PC-9 (cell line): ENCODE results near the gene NR5A1. TPM values are rescaled to one million over a fixed set of nuclear protein-coding genes. Genes with fewer than 3 reads are reported as not detected.

ENCODE experiments used
- BruUV-seq: library from RNA; stranded (reverse); fragments of 400-500 nt; replicated peaks from 2 replicates; lab custom pipeline; 2021; lab: Mats Ljungman, UMichigan
- CTCF ChIA-PET: fragments of 300-600 bp; sonication (Branson Sonifier 250); formaldehyde crosslinking; loops from one replicate; lab custom pipeline; 2022; ENCODE audit warnings: antibody characterized with exemption; lab: Charles Lee
- POLR2A ChIA-PET: fragments of 300-600 bp; sonication (Branson Sonifier 250); formaldehyde crosslinking; loops from one replicate; lab custom pipeline; 2022; ENCODE audit warnings: antibody characterized with exemption; ENCODE audit not compliant: unreplicated experiment; lab: Charles Lee
- DNase-seq, 2 experiments: peaks; one replicate each; pipeline versions ENCODE4 v3.0.0 to v3.0.0-alpha.2; 2015 to 2022; ENCODE audit warnings: mixed read lengths in 1 of 2
- H2AFZ ChIP-seq: fragments of 200-600 bp; sonication (generic); 2 replicates; pipeline ENCODE4 v1.8.1; 2017; ENCODE audit warnings: antibody characterized with exemption
- H3F3A ChIP-seq: fragments of 200-600 bp; sonication (generic); 2 replicates; pipeline ENCODE4 v1.8.1; 2017; ENCODE audit warnings: antibody characterized with exemption, mild to moderate bottlenecking, low read depth; ENCODE audit not compliant: insufficient read depth
- H3K27ac ChIP-seq: fragments of 200-600 bp; sonication (generic); 2 replicates; pipeline ENCODE4 v1.6.1; 2016; ENCODE audit warnings: mixed run types
- H3K27me3 ChIP-seq: fragments of 200-600 bp; sonication (generic); 2 replicates; pipeline ENCODE4 v1.6.1; 2016; ENCODE audit warnings: low read depth, mixed run types; ENCODE audit not compliant: insufficient read depth
- H3K36me3 ChIP-seq: fragments of 200-600 bp; sonication (generic); 2 replicates; pipeline ENCODE4 v1.6.1; 2016; ENCODE audit warnings: low read depth, mixed run types
- H3K4me1 ChIP-seq: fragments of 200-600 bp; sonication (generic); replicated peaks from 2 replicates; pipeline ENCODE4 v1.6.1; 2016; ENCODE audit warnings: mixed run types; ENCODE audit not compliant: insufficient read depth
- H3K4me2 ChIP-seq: fragments of 200-600 bp; sonication (generic); 2 replicates; pipeline ENCODE4 v1.6.1; 2017; ENCODE audit warnings: mixed run types
- H3K4me3 ChIP-seq: fragments of 200-600 bp; sonication (generic); 2 replicates; pipeline ENCODE4 v1.6.1; 2016; ENCODE audit warnings: mixed run types
- H3K79me2 ChIP-seq: fragments of 200-600 bp; sonication (generic); 2 replicates; pipeline ENCODE4 v1.6.1; 2017; ENCODE audit warnings: low read depth, mixed run types
- H3K9me2 ChIP-seq: fragments of 200-600 bp; sonication (generic); 2 replicates; pipeline ENCODE4 v1.8.1; 2017; ENCODE audit warnings: mild to moderate bottlenecking; ENCODE audit not compliant: insufficient read depth
- H3K9me3 ChIP-seq: fragments of 200-600 bp; sonication (generic); 2 replicates; pipeline ENCODE4 v1.8.1; 2016; ENCODE audit warnings: low read depth; ENCODE audit not compliant: insufficient read depth
- H4K20me1 ChIP-seq: fragments of 200-600 bp; sonication (generic); 2 replicates; pipeline ENCODE4 v1.8.1; 2017; ENCODE audit not compliant: insufficient read depth
- EZH2 ChIP-seq: fragments of 200-600 bp; sonication (generic); IDR thresholded peaks from 2 replicates; pipeline ENCODE4 v1.8.0; 2017; ENCODE audit warnings: antibody characterized with exemption, low read depth
- intact Hi-C: fragments of 100-400 bp; cut with micrococcal nuclease; formaldehyde crosslinking; loops from one replicate; pipeline ENCODE4 v1.10.0; 2022; ENCODE audit not compliant: unreplicated experiment
- total RNA-seq: library from RNA; stranded (reverse); gene quantifications from 2 replicates; pipeline ENCODE4 v1.2.3, GENCODE V29; 2021
- TF ChIP-seq, protein P1 (sequence below): fragments of 200-600 bp; sonication (generic); conservative IDR thresholded peaks from 2 replicates; pipeline ENCODE4 v1.6.1; 2017; ENCODE audit warnings: mixed run types, antibody characterized with exemption, mild to moderate bottlenecking, moderate library complexity

NR5A1 gene
- total RNA-seq, 1 experiment from 2014 or later, result 0.15 TPM

DNA sequence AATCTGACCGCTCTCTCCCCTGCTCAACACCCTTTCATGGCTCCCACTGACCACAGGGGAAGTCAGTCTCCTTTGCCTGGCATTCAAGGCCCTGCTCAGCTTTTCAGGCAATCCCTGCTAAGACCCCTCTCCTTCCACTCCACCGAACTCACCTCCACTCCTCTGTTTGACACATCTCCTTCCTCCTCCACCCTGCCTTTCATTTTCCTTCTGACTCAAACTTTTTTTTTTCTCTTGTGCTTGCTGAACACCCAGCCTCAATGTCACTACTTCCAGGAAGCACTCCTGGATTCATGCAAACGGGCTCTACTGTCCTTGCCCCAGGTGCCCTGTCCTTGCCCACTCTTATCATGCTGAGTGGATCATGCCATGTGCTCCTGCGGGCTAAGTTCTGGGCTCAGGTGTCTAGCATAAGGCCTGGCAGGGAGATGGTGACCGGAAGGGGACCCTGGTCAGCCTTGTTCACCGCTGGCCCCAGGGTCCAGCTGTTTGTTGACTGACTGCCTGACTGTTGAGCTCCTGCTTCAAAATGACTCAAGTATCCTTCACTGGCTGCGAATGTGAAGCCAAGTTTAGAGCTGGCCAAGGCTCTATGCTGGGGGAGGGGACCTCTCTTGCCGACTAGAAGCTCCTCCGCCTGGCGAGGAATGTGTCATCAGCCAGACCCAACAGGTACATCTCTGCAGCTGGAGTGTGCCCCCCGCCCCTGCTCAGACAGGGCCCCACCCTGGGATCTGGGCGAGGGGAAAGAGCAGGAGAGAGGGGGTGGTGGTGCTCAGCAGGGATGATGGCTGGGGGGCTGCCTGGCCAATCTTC is 6.2 kb downstream of the NR5A1 start:
- Histone ChIP-seq H3K4me3 (no peak overlapping the region), H3K36me3 (no peaks in the 10 kb centered on the region), H3K27me3 (peaks cover 30% of the 10 kb centered on the region), H3K79me2 (no peaks in the 10 kb centered on the region), H3K4me1 (no peaks in the 10 kb centered on the region), H3K9me2 (no peaks in the 10 kb centered on the region), H2AFZ (no peak overlapping the region), H3K27ac (no peak overlapping the region), H3K9me3 (no peaks in the 10 kb centered on the region), H3K4me2 (no peak overlapping the region), H4K20me1 (no peaks in the 10 kb centered on the region), H3F3A (no peaks in the 10 kb centered on the region)
- POLR2A ChIA-PET, result no interaction called here
- CTCF ChIA-PET, result no interaction called here
- no TSS peak for BruUV-seq
- DNase-seq, result no peak
- intact Hi-C loops, result no loop called here
- TF ChIP-seq, protein P1, sequence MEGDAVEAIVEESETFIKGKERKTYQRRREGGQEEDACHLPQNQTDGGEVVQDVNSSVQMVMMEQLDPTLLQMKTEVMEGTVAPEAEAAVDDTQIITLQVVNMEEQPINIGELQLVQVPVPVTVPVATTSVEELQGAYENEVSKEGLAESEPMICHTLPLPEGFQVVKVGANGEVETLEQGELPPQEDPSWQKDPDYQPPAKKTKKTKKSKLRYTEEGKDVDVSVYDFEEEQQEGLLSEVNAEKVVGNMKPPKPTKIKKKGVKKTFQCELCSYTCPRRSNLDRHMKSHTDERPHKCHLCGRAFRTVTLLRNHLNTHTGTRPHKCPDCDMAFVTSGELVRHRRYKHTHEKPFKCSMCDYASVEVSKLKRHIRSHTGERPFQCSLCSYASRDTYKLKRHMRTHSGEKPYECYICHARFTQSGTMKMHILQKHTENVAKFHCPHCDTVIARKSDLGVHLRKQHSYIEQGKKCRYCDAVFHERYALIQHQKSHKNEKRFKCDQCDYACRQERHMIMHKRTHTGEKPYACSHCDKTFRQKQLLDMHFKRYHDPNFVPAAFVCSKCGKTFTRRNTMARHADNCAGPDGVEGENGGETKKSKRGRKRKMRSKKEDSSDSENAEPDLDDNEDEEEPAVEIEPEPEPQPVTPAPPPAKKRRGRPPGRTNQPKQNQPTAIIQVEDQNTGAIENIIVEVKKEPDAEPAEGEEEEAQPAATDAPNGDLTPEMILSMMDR, result no peak
- TF ChIP-seq EZH2, result no peak

- Histone ChIP-seq H3K4me3 (no peak overlapping the region), H3K4me1 (no peaks in the 10 kb centered on the region), H4K20me1 (no peaks in the 10 kb centered on the region), H3K4me2 (no peak overlapping the region), H3K27ac (no peak overlapping the region), H2AFZ (no peak overlapping the region), H3K79me2 (no peaks in the 10 kb centered on the region), H3K9me3 (no peaks in the 10 kb centered on the region), H3K9me2 (no peaks in the 10 kb centered on the region), H3K27me3 (peaks cover 30% of the 10 kb centered on the region), H3F3A (no peaks in the 10 kb centered on the region), H3K36me3 (no peaks in the 10 kb centered on the region)
- ChIA-PET CTCF (interaction anchor here (0.6 kb wide), 1 partner anchor 207 kb away, joined by 4 read pairs; no protein-coding TSS in a partner anchor), POLR2A (no interaction called here)
- TF ChIP-seq, protein P1, result no peak
- no peak for TF ChIP-seq EZH2
- no TSS peak for BruUV-seq
- intact Hi-C loops, result no loop called here
- DNase-seq, result no peak
Measured at GRCh38 chr9:124500028-124500795, 7.0 kb downstream of the NR5A1 start.

- no peak for TF ChIP-seq EZH2
- TF ChIP-seq, protein P1, result no peak
- no peaks in the 10 kb centered on the region for H3K4me1 ChIP-seq
- no peaks in the 10 kb centered on the region for H3K36me3 ChIP-seq
- intact Hi-C loops, result no loop called here
- no peaks in the 10 kb centered on the region for H3K79me2 ChIP-seq
- H2AFZ ChIP-seq, result no peak overlapping the region
- CTCF ChIA-PET, result no interaction called here
- POLR2A ChIA-PET, result no interaction called here
- H3K27me3 ChIP-seq, result peaks cover 33% of the 10 kb centered on the region
- DNase-seq, result no peak
- H3K27ac ChIP-seq, result no peak overlapping the region
- H4K20me1 ChIP-seq, result no peaks in the 10 kb centered on the region
- H3F3A ChIP-seq, result no peaks in the 10 kb centered on the region
- H3K9me2 ChIP-seq, result no peaks in the 10 kb centered on the region
- no peaks in the 10 kb centered on the region for H3K9me3 ChIP-seq
- no peak overlapping the region for H3K4me2 ChIP-seq
- H3K4me3 ChIP-seq, result no peak overlapping the region
- BruUV-seq, result no TSS peak
Measured at GRCh38 chr9:124499216-124499615, 8.0 kb downstream of the NR5A1 start.
